Neural cell (in vitro differentiated cells): ENCODE data around the gene OOSP2.

ENCODE experiments used
- EP300 ChIP-seq: fragments of 450-650 bp; conservative IDR thresholded peaks from 2 replicates; pipeline ENCODE4 v1.6.1; 2014; ENCODE audit warnings: antibody characterized with exemption, mild to moderate bottlenecking, moderate library complexity; ENCODE audit not compliant: poor library complexity, severe bottlenecking
- EZH2 ChIP-seq: fragments of 200-600, 300-800 bp; shearing (Covaris generic), sonication (generic); IDR thresholded peaks from 2 replicates; pipeline ENCODE4 v1.6.1; 2014; ENCODE audit warnings: antibody characterized with exemption, low read length, borderline replicate concordance, mild to moderate bottlenecking; ENCODE audit not compliant: insufficient read depth, poor library complexity, severe bottlenecking
- MXI1 ChIP-seq: fragments of 450-650 bp; conservative IDR thresholded peaks from 2 replicates; pipeline ENCODE4 v1.6.1; 2014; ENCODE audit warnings: antibody characterized with exemption, mild to moderate bottlenecking; ENCODE audit not compliant: poor library complexity, severe bottlenecking
- POLR2AphosphoS5 ChIP-seq: IDR thresholded peaks from 2 replicates; pipeline ENCODE4 v1.6.1; 2012
- SMC3 ChIP-seq: fragments of 450-650 bp; conservative IDR thresholded peaks from 2 replicates; pipeline ENCODE4 v1.6.1; 2014; ENCODE audit warnings: antibody characterized with exemption, mild to moderate bottlenecking, moderate library complexity; ENCODE audit not compliant: poor library complexity
- TF ChIP-seq, protein P1 (sequence below): fragments of 450-650 bp; IDR thresholded peaks from 2 replicates; pipeline ENCODE4 v1.5.1; 2014; ENCODE audit warnings: antibody characterized with exemption, mild to moderate bottlenecking, moderate library complexity; ENCODE audit not compliant: poor library complexity, severe bottlenecking
- TF ChIP-seq, protein P2 (sequence below): IDR thresholded peaks from 2 replicates; pipeline ENCODE4 v1.6.1; 2012; ENCODE audit warnings: borderline replicate concordance

DNA sequence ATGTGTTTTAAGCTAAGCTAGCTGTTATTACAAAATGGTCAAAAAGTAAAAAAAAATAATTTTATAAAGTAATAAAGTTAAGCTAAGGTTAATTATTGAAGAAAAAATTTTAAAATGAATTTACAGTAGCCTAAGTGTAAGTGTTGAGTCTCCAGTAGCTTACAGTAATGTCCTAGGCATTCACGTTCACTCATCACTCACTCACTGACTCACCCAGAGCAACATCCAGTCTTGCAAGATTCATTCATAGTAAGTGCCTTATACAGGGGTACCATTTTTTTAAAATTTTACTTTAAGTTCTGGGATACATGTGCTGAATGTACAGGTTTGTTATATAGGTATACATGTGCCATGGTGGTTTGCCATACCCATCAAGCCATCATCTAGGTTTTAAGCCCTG is 34.8 kb upstream of the OOSP2 start:
- TF ChIP-seq, protein P1, sequence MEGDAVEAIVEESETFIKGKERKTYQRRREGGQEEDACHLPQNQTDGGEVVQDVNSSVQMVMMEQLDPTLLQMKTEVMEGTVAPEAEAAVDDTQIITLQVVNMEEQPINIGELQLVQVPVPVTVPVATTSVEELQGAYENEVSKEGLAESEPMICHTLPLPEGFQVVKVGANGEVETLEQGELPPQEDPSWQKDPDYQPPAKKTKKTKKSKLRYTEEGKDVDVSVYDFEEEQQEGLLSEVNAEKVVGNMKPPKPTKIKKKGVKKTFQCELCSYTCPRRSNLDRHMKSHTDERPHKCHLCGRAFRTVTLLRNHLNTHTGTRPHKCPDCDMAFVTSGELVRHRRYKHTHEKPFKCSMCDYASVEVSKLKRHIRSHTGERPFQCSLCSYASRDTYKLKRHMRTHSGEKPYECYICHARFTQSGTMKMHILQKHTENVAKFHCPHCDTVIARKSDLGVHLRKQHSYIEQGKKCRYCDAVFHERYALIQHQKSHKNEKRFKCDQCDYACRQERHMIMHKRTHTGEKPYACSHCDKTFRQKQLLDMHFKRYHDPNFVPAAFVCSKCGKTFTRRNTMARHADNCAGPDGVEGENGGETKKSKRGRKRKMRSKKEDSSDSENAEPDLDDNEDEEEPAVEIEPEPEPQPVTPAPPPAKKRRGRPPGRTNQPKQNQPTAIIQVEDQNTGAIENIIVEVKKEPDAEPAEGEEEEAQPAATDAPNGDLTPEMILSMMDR, result no peak
- no peak for TF ChIP-seq EZH2
- TF ChIP-seq, protein P2, sequence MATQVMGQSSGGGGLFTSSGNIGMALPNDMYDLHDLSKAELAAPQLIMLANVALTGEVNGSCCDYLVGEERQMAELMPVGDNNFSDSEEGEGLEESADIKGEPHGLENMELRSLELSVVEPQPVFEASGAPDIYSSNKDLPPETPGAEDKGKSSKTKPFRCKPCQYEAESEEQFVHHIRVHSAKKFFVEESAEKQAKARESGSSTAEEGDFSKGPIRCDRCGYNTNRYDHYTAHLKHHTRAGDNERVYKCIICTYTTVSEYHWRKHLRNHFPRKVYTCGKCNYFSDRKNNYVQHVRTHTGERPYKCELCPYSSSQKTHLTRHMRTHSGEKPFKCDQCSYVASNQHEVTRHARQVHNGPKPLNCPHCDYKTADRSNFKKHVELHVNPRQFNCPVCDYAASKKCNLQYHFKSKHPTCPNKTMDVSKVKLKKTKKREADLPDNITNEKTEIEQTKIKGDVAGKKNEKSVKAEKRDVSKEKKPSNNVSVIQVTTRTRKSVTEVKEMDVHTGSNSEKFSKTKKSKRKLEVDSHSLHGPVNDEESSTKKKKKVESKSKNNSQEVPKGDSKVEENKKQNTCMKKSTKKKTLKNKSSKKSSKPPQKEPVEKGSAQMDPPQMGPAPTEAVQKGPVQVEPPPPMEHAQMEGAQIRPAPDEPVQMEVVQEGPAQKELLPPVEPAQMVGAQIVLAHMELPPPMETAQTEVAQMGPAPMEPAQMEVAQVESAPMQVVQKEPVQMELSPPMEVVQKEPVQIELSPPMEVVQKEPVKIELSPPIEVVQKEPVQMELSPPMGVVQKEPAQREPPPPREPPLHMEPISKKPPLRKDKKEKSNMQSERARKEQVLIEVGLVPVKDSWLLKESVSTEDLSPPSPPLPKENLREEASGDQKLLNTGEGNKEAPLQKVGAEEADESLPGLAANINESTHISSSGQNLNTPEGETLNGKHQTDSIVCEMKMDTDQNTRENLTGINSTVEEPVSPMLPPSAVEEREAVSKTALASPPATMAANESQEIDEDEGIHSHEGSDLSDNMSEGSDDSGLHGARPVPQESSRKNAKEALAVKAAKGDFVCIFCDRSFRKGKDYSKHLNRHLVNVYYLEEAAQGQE, result no peak
- TF ChIP-seq POLR2AphosphoS5, result no peak
- no peak for TF ChIP-seq EP300
- no peak for TF ChIP-seq MXI1
- no peak for TF ChIP-seq SMC3
